Nephron (organoid): Measurements from ENCODE around the gene ZMYND15.

Experiments used
- H3K27ac Mint-ChIP-seq, 3 experiments: 2 replicates each; pipeline ENCODE4 v1.8.0; 2020; ENCODE audit warnings: mixed read lengths in 3 of 3, mild to moderate bottlenecking in 2 of 3, moderate library complexity in 1 of 3
- H3K27me3 Mint-ChIP-seq: 2 replicates; pipeline ENCODE4 v1.8.0; 2021; ENCODE audit warnings: low read depth, mild to moderate bottlenecking, moderate library complexity, mixed read lengths
- H3K36me3 Mint-ChIP-seq: 2 replicates; pipeline ENCODE4 v1.8.0; 2020; ENCODE audit warnings: low read depth, mixed read lengths
- H3K4me1 Mint-ChIP-seq: 2 replicates; pipeline ENCODE4 v1.8.0; 2020; ENCODE audit warnings: mixed read lengths
- H3K4me3 Mint-ChIP-seq, 3 experiments: 2 replicates each; pipeline ENCODE4 v1.8.0; 2020; ENCODE audit warnings: mild to moderate bottlenecking in 3 of 3, mixed read lengths in 3 of 3, moderate library complexity in 2 of 3
- H3K9me3 Mint-ChIP-seq: 2 replicates; pipeline ENCODE4 v1.8.0; 2020; ENCODE audit warnings: mixed read lengths
- CTCF ChIP-seq, 3 experiments: fragments of 200-600 bp; sonication (generic); IDR thresholded peaks; one replicate each; pipeline ENCODE4 v1.5.0; 2021; ENCODE audit warnings: antibody characterized with exemption in 3 of 3; ENCODE audit not compliant: unreplicated experiment in 3 of 3

The ZMYND15 gene

DNA sequence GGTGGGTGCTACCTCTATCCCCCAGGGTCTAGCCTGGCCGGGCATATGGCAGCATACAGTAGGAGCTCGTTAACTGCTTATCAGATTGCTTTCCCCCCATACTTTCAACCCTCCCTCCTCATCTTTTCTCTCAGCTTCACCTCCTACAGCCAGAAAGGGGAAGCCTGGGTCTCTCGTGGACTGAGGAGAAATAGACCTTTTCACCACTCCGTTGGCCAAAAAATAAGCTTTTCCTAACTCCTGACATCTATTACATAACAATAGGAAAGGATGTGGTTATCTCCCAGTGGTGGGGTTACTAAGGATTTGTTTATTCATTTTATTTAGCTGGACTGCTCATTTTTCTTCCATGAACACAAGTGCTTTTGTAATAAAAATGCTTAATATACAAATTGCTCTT lies 9.1 kb downstream of the ZMYND15 start:
- Mint-ChIP-seq H3K36me3 (no peaks in the 10 kb centered on the region), H3K27me3 (peaks cover 77% of the 10 kb centered on the region), H3K4me3 (no peak overlapping the region), H3K4me1 (no peaks in the 10 kb centered on the region), H3K9me3 (no peaks in the 10 kb centered on the region), H3K27ac (no peak overlapping the region)
- TF ChIP-seq CTCF (IDR thresholded peaks at IDR 0.05; ENCODE audit: unreplicated experiment in 3 of 3) = no peak

DNA sequence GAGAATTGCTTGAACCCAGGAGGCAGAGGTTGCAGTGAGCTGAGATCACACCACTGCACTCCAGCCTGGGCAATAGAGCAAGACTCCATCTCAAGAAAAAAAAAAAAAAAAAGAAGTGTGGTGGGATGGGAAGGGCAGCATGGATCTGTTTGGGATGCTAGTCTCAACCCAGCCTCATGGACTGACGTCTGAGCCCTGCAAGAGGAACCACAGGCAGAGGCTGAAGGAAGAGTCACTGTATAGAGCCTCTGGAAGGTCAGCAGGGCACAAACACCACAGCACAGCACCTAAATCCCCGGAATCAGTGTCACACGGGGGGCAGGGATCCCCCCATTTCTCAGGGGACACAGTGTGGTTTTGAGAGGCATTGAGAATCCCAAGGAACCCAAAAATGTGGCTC lies 11.0 kb downstream of the ZMYND15 start:
- Mint-ChIP-seq H3K4me1 (no peaks in the 10 kb centered on the region), H3K9me3 (no peaks in the 10 kb centered on the region), H3K36me3 (no peaks in the 10 kb centered on the region), H3K4me3 (no peak overlapping the region), H3K27ac (no peak overlapping the region), H3K27me3 (peaks cover 72% of the 10 kb centered on the region)
- TF ChIP-seq CTCF (IDR thresholded peaks at IDR 0.05; ENCODE audit: unreplicated experiment in 3 of 3) = no peak

DNA sequence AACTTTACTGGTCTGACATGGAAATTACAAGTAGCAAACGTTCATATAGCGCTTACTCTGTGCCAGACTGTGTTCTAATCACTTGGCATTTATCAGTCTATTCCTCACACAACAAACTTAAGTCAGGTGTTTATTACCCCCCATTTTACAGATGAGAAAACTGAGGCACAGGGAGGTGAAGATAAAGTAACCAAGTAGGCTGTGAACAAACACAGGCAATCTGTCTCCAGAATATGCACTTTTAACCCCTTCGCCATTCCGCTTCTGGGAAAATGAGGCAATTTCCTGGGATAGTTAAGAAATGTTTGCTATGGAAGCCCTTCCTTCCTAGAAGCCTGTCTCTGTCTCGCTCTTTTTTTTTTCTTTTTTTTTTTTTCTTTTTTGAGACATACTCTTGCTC lies 12.3 kb downstream of the ZMYND15 start:
- H3K4me3 Mint-ChIP-seq = no peak overlapping the region
- H3K27me3 Mint-ChIP-seq = peaks cover 60% of the 10 kb centered on the region
- H3K36me3 Mint-ChIP-seq = no peaks in the 10 kb centered on the region
- H3K27ac Mint-ChIP-seq = no peak overlapping the region
- TF ChIP-seq CTCF (IDR thresholded peaks at IDR 0.05; ENCODE audit: unreplicated experiment in 3 of 3) = no peak
- no peaks in the 10 kb centered on the region for H3K4me1 Mint-ChIP-seq
- H3K9me3 Mint-ChIP-seq = no peaks in the 10 kb centered on the region

DNA sequence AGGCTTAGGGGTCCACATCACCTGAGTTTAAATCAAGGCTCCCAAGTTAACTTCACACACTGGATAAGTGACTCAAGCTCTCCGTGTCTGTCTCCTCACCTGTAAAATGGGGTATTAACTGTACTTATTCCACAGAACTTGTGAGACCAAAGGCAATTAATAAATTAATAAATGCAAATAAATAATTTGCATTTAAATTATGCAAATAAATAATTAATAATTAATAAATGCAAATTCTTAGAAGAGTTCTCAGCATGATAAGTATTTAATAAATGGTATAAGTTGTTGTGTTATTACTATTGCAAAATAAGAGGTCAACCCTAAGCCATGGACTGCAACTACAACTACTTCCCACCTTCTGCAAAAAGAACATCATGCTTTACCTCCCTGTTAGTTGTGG lies 13.8 kb downstream of the ZMYND15 start:
- H3K27ac Mint-ChIP-seq = no peak overlapping the region
- H3K4me3 Mint-ChIP-seq = no peak overlapping the region
- no peaks in the 10 kb centered on the region for H3K36me3 Mint-ChIP-seq
- TF ChIP-seq CTCF (IDR thresholded peaks at IDR 0.05; ENCODE audit: unreplicated experiment in 3 of 3) = no peak
- no peaks in the 10 kb centered on the region for H3K4me1 Mint-ChIP-seq
- no peaks in the 10 kb centered on the region for H3K9me3 Mint-ChIP-seq
- H3K27me3 Mint-ChIP-seq = peaks cover 54% of the 10 kb centered on the region

GRCh38 chr17:4759776-4760236 lies 20.2 kb downstream of the ZMYND15 start:
- H3K36me3 Mint-ChIP-seq = no peaks in the 10 kb centered on the region
- no peak for TF ChIP-seq CTCF (IDR thresholded peaks at IDR 0.05; ENCODE audit: unreplicated experiment in 3 of 3)
- H3K27ac Mint-ChIP-seq = no peak overlapping the region
- H3K4me1 Mint-ChIP-seq = no peaks in the 10 kb centered on the region
- no peaks in the 10 kb centered on the region for H3K9me3 Mint-ChIP-seq
- H3K27me3 Mint-ChIP-seq = peaks cover 31% of the 10 kb centered on the region
- H3K4me3 Mint-ChIP-seq = no peak overlapping the region

DNA sequence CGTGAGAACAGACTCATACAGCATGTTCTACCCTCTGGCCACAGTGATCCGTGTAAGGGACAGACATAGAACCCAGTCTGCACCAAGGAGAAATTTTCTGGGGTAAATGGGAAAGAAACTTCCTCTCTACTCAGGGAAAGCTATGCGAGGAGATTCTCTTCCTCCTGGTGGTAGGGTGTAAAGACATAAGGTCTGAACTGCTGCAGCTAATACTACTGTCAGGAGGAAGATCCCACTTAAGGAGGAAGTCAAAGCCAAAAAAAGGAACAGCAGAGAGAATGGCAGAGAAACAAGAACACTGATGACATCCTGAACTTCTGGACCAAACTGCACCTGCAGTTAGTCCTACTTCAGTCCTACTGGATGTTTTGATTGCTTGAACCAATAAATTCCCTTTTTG lies 25.0 kb downstream of the ZMYND15 start:
- no peak overlapping the region for H3K27ac Mint-ChIP-seq
- TF ChIP-seq CTCF (IDR thresholded peaks at IDR 0.05; ENCODE audit: unreplicated experiment in 3 of 3) = no peak
- H3K4me3 Mint-ChIP-seq = no peak overlapping the region
- no peaks in the 10 kb centered on the region for H3K4me1 Mint-ChIP-seq
- peaks cover 22% of the 10 kb centered on the region for H3K27me3 Mint-ChIP-seq
- no peaks in the 10 kb centered on the region for H3K9me3 Mint-ChIP-seq
- H3K36me3 Mint-ChIP-seq = no peaks in the 10 kb centered on the region
